ENCODE data around the gene NRG2.

NRG2 gene

DNA sequence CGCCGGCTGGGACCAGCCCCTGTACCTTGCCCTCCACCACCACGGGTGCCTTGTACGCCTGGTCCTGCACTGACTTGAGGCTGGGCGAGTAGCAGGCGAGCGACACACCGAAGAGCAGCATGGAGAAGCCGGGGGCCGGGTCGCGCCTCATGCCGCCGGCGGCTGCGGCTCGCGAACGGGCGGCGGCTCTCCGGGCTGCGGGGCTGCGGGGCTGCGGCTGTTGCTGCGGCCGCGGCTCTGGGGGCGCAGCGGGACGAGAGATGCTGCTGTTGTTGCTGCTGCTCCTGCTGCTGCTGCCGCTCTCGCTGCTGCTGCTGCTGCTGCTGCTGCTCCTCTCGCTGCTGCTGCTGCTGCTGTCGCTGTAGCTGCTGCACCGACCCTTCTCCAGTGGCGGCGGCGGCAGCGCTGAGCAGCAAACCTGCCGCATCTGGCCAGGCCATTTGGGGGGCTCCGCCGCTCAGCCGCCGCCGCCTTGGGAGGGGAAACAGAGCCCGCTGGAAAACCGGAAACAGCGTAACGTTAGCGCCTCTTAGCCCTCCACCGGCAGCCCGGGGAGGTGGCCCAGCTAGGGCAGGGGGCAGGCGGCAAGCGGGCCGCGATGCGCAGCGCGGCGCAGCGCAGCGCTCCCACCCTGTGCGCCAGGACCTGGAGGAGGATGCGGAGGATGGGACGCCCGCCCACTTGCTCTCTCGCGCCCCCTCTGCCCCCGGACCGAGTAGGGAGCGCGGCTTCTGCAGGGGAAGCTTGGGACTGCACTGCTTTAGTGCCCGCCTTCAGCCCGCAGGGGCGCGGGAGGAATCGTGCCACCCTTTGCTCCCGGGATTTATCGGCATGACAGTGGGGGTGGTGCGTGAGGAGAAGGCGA is at the start of gene NRG2:
NRG2 (minus strand) TSS at position 657 of the 865 bp plus-strand sequence.
- no peak for TF ChIP-seq ZFX (IDR thresholded peaks at IDR 0.05; ENCODE audit: borderline replicate concordance)
- TF ChIP-seq, protein P1, sequence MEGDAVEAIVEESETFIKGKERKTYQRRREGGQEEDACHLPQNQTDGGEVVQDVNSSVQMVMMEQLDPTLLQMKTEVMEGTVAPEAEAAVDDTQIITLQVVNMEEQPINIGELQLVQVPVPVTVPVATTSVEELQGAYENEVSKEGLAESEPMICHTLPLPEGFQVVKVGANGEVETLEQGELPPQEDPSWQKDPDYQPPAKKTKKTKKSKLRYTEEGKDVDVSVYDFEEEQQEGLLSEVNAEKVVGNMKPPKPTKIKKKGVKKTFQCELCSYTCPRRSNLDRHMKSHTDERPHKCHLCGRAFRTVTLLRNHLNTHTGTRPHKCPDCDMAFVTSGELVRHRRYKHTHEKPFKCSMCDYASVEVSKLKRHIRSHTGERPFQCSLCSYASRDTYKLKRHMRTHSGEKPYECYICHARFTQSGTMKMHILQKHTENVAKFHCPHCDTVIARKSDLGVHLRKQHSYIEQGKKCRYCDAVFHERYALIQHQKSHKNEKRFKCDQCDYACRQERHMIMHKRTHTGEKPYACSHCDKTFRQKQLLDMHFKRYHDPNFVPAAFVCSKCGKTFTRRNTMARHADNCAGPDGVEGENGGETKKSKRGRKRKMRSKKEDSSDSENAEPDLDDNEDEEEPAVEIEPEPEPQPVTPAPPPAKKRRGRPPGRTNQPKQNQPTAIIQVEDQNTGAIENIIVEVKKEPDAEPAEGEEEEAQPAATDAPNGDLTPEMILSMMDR (IDR thresholded peaks at IDR 0.05), result peak; percentile 75
- H3K27ac ChIP-seq, result no peak within 1 kb of the TSS

DNA sequence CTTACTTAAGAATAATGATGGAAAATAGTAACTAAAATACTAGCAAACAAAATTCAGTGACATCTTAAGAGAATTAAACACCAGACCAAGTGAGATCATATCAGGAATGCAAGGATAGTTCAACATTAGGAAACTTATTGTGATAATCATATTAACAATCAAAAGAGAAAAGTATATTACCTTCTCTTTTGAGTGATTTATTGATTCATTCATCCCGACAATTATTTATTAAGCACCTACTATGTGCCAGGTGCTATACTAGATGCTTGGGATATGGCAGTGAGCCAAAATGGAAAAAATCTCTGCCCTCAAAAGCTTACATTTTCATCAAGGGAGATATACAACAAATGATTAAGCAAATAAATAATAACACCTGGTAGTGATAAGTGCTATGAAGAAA is 47.2 kb upstream of the NRG2 start:
- no peak overlapping the region for H3K27ac ChIP-seq
- TF ChIP-seq, protein P1 (IDR thresholded peaks at IDR 0.05), result no peak
- TF ChIP-seq ZFX (IDR thresholded peaks at IDR 0.05; ENCODE audit: borderline replicate concordance), result no peak

DNA sequence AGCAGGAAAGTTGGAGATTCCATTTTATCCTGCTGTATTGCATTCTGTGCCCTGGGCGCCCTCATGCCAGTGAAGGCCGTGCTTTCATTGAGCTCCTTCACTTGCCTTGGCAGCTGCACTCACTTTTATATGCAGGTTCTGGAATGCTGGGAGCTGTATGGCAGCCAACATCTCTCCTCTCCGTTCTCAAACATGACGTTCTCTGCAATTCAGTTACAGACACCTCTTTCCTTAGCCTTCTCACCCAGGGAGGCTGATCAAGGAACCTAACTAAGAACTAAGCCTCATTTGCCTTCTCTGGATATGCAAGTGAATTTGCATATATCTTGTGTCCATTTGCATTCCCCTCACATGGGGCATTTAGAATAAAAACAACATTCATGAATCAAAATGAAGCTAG is 41.4 kb upstream of the NRG2 start:
- TF ChIP-seq, protein P1 (IDR thresholded peaks at IDR 0.05), result no peak
- TF ChIP-seq ZFX (IDR thresholded peaks at IDR 0.05; ENCODE audit: borderline replicate concordance), result no peak
- H3K27ac ChIP-seq, result no peak overlapping the region

DNA sequence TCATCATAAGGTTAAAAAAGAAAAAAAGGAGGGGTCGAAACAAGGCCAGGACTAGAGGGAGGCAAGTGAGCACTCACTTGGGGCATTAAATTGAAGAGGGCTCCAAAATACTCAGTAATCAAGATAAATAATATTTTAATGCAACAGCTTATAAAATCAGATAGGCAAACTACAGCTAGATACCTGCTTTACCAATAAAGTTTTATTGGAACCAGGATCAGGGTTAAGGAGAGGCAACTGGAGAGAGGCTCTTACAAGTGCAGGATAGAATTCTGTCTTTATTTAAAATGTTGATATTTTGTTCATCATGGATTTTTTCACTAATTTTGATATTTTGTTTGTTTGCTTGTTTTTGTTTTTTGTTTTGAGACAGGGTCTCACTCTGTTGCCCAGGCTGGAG is 40.6 kb upstream of the NRG2 start:
- no peak for TF ChIP-seq ZFX (IDR thresholded peaks at IDR 0.05; ENCODE audit: borderline replicate concordance)
- TF ChIP-seq, protein P1 (IDR thresholded peaks at IDR 0.05), result no peak
- H3K27ac ChIP-seq, result no peak overlapping the region

DNA sequence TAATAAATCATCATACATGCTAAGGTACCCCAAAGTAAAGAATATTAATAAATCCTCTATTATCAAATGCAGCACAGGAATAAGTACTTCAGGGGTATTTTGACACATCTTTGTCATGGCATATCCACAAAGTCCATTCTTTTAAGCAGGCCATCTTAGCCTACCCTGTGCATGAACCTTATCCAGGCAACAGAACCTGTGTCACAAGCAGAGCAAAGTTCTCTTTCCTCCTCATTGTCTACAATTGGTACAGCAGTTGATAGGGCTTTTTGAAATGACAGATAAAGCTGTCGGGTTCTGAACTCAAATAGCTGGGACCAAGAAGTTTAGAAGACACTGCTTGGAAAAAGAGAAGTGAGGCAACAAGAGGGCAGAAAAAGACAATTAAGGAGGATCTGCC is 40.0 kb upstream of the NRG2 start:
- TF ChIP-seq ZFX (IDR thresholded peaks at IDR 0.05; ENCODE audit: borderline replicate concordance), result no peak
- TF ChIP-seq, protein P1 (IDR thresholded peaks at IDR 0.05), result no peak
- H3K27ac ChIP-seq, result no peak overlapping the region

DNA sequence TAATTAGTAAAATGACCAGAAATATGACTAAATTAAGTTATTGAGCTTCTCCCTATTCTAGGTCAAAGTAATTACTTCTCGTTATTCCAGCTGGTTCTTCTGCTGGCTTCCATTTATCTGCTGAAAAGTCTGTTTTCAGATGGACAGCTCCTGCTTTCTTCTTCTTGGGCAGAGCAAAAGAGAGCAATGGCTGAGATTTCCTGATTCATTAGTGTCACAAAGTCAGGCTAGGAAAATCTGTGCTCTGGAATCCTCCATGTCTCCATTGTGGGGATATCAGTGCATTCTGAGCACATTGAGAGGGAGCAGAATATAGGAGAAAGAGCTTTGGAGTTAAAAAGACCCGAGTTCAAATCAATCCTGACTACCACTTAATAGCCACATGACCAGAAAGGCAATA is 33.7 kb upstream of the NRG2 start:
- H3K27ac ChIP-seq, result no peak overlapping the region
- TF ChIP-seq ZFX (IDR thresholded peaks at IDR 0.05; ENCODE audit: borderline replicate concordance), result no peak
- TF ChIP-seq, protein P1 (IDR thresholded peaks at IDR 0.05), result no peak

DNA sequence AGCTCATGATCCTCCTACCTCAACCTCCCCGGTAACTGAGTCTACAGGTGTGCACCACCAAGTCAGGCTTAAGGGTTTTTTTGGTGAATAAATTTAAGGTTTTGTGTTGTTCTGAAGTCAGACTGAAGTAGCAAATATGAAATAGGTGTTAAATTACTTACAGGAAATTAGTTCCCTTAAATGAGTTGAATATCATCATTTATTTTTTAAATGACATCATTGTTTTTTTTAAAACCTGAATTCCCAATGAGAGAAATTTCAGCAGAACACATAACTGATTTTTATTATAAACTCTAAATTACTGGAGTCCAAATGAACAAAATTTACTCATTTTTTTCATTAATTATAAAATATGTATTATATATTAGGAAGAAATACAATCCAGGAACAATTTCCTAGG is 33.0 kb upstream of the NRG2 start:
- TF ChIP-seq, protein P1 (IDR thresholded peaks at IDR 0.05), result no peak
- no peak for TF ChIP-seq ZFX (IDR thresholded peaks at IDR 0.05; ENCODE audit: borderline replicate concordance)
- H3K27ac ChIP-seq, result no peak overlapping the region

Measured in 22Rv1 (cell line).